Measurements from ENCODE around the gene CDH4.

Gene CDH4

GRCh38 chr20:61814726-61815125 lies 562.7 kb downstream of the CDH4 start:
- no peak for DNase-seq

GRCh38 chr20:61815176-61815575 lies 563.1 kb downstream of the CDH4 start:
- DNase-seq, result no peak

- DNase-seq, result no peak
Observed at GRCh38 chr20:61815678-61816077, 563.6 kb downstream of the CDH4 start.

GRCh38 chr20:61816606-61817460 lies 564.8 kb downstream of the CDH4 start:
- no peak for DNase-seq

- no peak for DNase-seq
Observed at GRCh38 chr20:61817575-61817974, 565.5 kb downstream of the CDH4 start.

- no peak for DNase-seq
Observed at GRCh38 chr20:61818746-61819573, 566.9 kb downstream of the CDH4 start.

- no peak for DNase-seq
Observed at GRCh38 chr20:61819574-61819846, 567.4 kb downstream of the CDH4 start.

GRCh38 chr20:61819921-61820825 lies 568.1 kb downstream of the CDH4 start:
- no peak for DNase-seq

- DNase-seq, result no peak
Observed at GRCh38 chr20:61821735-61822134, 569.7 kb downstream of the CDH4 start.

GRCh38 chr20:61822396-61822795 lies 570.3 kb downstream of the CDH4 start:
- no peak for DNase-seq

- DNase-seq, result no peak
Observed at GRCh38 chr20:61823242-61823641, 571.2 kb downstream of the CDH4 start.

- DNase-seq, result no peak
Observed at GRCh38 chr20:61828891-61829290, 576.8 kb downstream of the CDH4 start.

- DNase-seq, result no peak
Observed at GRCh38 chr20:61829526-61829925, 577.5 kb downstream of the CDH4 start.

- DNase-seq, result no peak
Observed at GRCh38 chr20:61830241-61830930, 578.3 kb downstream of the CDH4 start.

- DNase-seq, result no peak
Observed at GRCh38 chr20:61830991-61831390, 578.9 kb downstream of the CDH4 start.

- no peak for DNase-seq
Observed at GRCh38 chr20:61832181-61832580, 580.1 kb downstream of the CDH4 start.

GRCh38 chr20:61833807-61834610 lies 581.9 kb downstream of the CDH4 start:
- no peak for DNase-seq

GRCh38 chr20:61835301-61835700 lies 583.2 kb downstream of the CDH4 start:
- peak; percentile 20 for DNase-seq

GRCh38 chr20:61835791-61836350 lies 583.8 kb downstream of the CDH4 start:
- DNase-seq, result no peak

- DNase-seq, result no peak
Observed at GRCh38 chr20:61837200-61837599, 585.1 kb downstream of the CDH4 start.
